ENCODE data around the gene IQGAP2.
A peak's percentile ranks its signal among the peaks of the same experiment; 100 is the strongest.

IQGAP2 gene

DNA sequence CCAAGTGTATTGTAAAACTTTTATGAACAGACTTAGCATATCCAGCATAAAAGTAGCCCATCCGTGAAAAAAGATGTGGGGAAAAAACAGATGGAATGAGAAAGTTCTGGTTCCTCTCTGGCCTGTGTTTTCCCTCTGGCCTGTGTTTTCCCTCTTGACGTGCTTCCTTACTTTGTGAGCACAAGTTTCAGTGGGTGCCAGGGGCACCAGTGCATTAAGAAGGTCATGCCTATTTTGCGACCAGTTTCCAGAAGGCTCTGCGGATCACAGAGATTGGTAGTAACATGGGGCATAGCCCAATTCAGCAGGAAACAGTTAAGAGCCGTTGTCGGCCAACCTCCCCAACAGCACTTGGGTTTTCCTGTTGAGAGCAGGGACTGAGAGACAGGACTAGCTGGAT is 43.7 kb downstream of the IQGAP2 start:
- DNase-seq (ENCODE audit: low read depth in 2 of 2) = no peak

DNA sequence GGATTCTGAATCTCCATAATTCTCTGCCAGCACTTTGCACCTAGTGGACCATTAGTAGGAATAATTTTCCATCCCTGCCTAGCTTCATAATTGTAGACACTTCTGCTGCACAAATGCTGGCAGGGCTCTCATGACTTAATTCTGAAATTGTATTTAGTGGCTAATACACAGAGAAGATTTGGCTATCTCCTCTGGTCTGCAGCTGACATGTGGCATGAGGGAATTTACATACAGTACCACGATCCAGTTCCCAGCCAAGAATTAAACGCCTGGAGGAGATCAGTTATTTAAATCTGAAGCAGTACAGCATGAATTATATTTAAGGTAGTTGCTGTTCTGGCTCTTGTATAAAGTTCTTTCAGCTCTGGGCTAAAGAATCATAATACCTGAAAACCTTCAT is 46.5 kb downstream of the IQGAP2 start:
- no peak for DNase-seq (ENCODE audit: low read depth in 2 of 2)

GRCh38 chr5:76450054-76450453 is 47.0 kb downstream of the IQGAP2 start:
- no peak for DNase-seq (ENCODE audit: low read depth in 2 of 2)

GRCh38 chr5:76451031-76451701 is 48.1 kb downstream of the IQGAP2 start:
- no peak for DNase-seq (ENCODE audit: low read depth in 2 of 2)

DNA sequence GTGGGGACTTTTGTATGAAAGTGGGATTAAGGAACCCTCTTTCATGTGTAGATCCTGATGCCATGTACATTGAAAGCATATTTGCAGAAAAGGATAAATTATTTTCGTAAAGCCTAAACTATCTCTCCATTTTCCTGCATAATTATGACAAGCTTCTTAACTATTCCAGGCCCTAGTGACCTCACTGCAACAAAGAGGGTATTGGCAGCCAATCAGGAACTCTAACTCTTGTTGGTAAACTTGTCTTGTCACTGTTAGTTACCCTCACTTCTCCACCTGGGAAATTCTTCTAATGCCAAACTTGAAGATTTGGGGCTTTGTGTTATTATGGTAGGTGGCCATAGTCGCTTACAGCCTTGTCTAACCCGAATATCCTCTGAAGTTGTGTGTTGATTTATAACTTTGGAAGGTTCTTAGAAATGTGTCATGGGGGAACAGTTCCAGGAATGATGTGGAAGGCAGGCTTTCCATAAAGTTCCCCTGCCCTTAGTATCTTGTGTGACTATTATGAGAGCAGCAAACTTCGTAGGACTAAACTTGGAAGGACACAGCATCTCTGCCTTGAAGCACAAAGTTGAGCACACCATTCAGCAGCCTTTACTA is 52.5 kb downstream of the IQGAP2 start:
- DNase-seq (ENCODE audit: low read depth in 2 of 2) = no peak

DNA sequence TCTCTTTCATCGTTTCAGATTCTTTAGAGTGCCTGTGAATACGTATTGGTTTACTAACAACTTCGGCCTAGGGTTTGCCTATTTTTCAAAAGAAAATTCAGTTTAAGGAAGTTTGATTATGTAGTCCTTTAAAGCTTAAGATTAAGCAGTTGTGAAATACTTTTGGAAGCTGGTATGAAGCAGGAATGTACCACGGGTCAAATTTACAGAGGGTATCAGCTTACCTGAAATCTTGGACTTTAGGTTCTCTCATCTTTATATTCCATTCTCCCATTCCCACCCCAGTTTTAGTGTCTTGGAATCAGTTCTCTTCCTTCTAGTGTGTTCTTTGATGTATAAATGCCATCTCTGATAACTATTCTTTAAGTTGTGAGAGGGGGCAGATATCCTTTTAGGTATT is 53.2 kb downstream of the IQGAP2 start:
- no peak for DNase-seq (ENCODE audit: low read depth in 2 of 2)

DNA sequence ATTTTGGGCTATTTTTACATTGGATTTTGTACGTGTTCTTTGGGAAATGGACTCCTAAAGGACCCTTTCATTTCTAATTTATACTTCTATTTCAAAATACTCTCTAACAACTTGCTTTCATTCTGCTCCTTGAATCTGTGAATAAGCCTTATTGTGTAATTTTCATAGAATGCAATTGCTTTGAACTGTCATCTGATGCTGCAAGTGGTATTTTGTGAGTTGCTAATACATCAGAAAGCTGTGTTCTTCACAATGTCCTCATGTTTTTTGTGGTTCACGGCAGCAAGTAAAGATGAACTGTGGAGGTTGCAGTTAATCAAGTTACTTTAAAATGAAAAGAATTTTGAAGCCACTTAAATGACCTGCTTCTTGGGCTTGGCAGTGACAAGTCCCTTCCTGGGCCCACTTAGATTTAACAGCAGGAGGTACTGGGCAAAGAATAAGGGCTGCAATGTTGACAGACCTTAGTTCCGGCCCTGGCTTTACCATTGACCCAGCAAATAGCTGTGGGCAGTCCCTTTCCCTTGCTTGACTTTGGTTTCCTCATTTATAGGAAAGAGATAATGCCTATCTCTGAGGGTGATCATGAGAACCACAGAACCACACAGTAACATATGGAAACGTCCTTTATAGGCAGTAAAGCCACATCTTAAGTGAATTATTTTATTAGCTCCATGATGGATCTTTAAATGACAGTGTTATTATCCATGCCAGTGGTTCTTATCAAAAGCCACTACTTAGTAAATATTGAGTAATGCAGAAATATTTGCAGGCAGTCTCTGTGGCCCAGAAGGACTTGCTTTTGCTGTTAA is 54.8 kb downstream of the IQGAP2 start:
- no peak for DNase-seq (ENCODE audit: low read depth in 2 of 2)

GRCh38 chr5:76458486-76458830 is 55.4 kb downstream of the IQGAP2 start:
- no peak for DNase-seq (ENCODE audit: low read depth in 2 of 2)

- DNase-seq (ENCODE audit: low read depth in 2 of 2) = no peak
These were observed 57.0 kb downstream of the IQGAP2 start for GRCh38 chr5:76460104-76460503.

- DNase-seq (ENCODE audit: low read depth in 2 of 2) = no peak
These were observed 59.1 kb downstream of the IQGAP2 start for GRCh38 chr5:76462097-76462667.

GRCh38 chr5:76467216-76467615 is 64.1 kb downstream of the IQGAP2 start:
- DNase-seq (ENCODE audit: low read depth in 2 of 2) = no peak

DNA sequence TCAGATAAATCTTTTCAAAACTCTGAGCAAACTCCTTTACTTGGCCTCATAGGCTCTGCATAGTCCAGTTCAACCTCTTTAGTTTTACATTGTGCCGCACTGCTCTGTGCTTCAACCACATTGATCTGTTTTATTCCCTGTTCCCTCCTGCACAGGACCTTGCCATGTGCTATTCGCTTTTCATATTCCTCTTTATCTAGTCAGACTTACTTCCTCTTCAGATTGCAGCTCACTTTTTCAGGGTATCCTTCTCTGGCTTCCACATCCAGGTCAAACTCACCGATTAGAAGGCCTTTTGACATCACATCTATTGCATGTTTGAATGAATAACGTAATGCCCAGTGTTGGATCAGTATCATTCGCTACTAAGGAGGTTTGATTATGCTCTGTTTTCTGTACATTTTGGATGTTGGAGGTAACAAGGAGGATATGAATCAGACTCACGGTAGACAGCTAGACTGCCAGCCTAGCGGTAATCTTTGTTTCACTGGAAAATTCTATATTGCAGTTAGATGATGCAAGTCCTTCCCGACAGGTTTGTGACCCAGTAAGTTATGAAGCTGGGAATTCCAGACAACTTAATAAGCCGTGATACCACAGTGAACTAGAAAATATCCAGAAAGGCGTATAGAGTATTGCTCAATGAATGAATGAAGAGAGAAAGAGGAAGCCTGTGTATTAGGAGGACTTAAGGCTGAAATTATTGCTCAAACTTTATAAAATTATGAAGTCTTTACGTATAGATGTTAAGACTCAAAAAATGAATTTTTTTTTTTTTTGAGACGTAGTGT is 65.7 kb downstream of the IQGAP2 start:
- DNase-seq (ENCODE audit: low read depth in 2 of 2) = no peak

GRCh38 chr5:76469656-76470290 is 66.7 kb downstream of the IQGAP2 start:
- DNase-seq (ENCODE audit: low read depth in 2 of 2) = no peak

DNA sequence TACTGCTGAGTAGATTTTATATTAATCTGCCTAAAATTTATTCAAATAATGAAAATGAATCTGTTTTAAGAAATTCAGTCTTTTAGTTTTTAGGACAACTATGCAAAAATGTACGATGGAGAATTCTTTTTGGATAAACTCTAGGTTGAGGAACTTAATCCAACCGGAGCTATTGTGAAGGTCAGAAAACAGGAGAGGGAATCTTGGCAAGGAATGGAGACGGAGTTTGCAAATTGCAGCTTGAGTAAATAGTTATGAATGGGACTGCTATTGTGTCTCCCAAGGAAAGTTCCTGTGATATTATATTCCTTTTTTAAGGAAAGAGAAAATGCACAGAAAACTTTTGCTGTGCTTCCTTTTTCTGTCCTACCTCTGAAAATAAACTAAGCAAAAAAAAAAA is 67.9 kb downstream of the IQGAP2 start:
- DNase-seq (ENCODE audit: low read depth in 2 of 2) = no peak

GRCh38 chr5:76471406-76471805 is 68.3 kb downstream of the IQGAP2 start:
- DNase-seq (ENCODE audit: low read depth in 2 of 2) = no peak

DNA sequence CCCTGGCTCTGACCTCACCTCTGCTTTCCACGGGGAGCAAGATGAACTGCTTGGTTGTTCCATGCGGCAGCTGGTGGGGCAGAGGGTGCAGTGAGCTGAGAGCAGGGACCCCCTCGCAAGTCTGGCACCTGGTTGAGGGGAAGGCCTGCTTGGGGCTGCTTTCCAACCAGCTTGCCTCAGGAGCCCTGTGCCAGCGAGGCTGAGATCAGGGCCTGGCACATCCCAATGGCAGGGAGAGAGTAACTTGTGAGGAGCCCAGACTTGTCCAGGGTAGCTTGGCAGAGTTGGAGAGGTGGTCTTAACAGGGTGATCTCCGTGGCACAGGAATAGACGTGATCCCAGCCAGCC is 68.9 kb downstream of the IQGAP2 start:
- no peak for DNase-seq (ENCODE audit: low read depth in 2 of 2)

DNA sequence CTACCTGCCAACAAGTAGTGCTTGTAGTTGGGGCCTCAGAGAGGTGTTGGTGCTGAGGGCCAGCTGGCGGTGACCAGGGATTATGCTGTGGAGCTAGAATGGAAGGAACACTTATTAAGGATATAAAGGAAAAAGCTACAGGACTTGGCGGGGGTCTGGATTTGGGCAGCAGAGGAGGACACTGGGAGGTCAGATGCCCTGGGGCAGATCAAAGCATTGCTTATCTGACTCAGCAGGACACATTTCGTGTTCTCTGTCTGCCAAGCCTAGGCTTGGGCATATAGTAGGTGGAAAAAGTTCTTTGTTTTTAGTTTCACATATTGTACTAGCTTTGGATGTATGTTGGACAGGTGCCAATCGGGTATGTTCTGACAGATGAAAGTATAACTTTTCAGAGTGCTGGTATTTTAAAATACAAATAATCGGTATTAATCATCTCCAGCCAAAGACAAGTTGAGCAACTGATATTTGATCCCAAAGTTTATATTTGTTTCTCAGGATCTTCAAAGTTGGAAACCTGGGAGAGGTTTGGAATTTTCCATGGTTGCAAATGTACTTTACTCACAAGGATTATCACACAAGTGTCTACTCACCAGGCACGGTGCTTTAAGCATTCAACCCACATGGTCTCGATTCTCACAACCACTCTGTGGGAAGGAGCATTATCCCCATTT is 69.4 kb downstream of the IQGAP2 start:
- no peak for DNase-seq (ENCODE audit: low read depth in 2 of 2)

GRCh38 chr5:76473009-76473336 is 69.9 kb downstream of the IQGAP2 start:
- DNase-seq (ENCODE audit: low read depth in 2 of 2) = no peak

- peak; percentile 29 to 46 for DNase-seq (ENCODE audit: low read depth in 2 of 2)
These were observed 70.6 kb downstream of the IQGAP2 start for GRCh38 chr5:76473661-76474060.

GRCh38 chr5:76474377-76474776 is 71.3 kb downstream of the IQGAP2 start:
- DNase-seq (ENCODE audit: low read depth in 2 of 2) = no peak

DNA sequence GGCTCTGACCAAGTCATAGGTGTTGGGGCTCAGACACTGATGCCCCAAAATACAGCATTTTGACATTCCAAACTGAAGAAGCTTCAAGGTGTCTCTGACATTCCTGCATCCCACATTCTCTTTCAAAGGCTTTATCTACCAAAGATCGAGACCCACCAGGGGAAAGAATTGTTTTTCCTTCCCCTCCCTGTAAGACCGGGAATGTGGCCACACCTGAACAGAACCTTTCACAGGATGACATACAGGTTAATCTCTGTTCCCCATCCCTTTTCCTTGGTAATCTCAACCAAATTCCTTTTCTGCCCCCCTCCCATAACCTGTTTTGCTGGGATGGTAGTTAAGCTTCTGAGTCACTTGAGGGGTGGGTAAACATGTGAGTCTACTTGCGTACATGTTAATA is 72.3 kb downstream of the IQGAP2 start:
- DNase-seq (ENCODE audit: low read depth in 2 of 2) = no peak

All from stimulated activated CD4-positive, alpha-beta T cell treated with anti-CD3 and anti-CD28 coated beads, Interleukin-1b, Interleukin-23, amount 100 ng/mL, for 4 hours (primary cell).